Measurements from ENCODE around the gene C4orf50.

DNA sequence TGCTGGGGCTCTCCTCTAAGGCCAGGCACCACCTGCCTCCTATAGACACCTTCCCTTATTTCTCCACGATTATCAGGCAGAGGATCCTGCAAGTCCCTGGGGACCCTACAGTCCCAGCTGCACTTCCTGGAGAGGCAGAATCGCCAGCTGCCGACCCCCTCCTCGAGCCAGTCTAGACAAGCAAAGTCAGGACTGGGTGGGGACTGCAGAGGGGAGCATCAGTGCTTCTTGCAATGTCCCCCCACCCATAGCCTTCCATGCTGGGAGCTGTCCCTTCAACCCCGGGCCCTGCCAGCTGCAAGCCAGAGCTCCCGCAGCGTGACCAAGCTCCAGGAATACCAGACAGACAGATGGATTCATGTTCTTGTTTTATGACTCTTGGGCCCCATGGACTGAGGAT lies 124.0 kb downstream of the C4orf50 start:
- TF ChIP-seq SP1 (IDR thresholded peaks at IDR 0.05) (no peak), L3MBTL2 (conservative IDR thresholded peaks at IDR 0.05) (no peak), CTBP1 (IDR thresholded peaks at IDR 0.05; ENCODE audit: borderline replicate concordance) (no peak), HDGF (IDR thresholded peaks at IDR 0.05; ENCODE audit: borderline replicate concordance) (no peak), FOXA1 (IDR thresholded peaks at IDR 0.05) (no peak)
